8988T (cell line): ENCODE measurements around the gene LRP1.

Experiments
- DNase-seq: peaks from one replicate; pipeline ENCODE4 v3.0.0; 2011

The LRP1 gene

DNA sequence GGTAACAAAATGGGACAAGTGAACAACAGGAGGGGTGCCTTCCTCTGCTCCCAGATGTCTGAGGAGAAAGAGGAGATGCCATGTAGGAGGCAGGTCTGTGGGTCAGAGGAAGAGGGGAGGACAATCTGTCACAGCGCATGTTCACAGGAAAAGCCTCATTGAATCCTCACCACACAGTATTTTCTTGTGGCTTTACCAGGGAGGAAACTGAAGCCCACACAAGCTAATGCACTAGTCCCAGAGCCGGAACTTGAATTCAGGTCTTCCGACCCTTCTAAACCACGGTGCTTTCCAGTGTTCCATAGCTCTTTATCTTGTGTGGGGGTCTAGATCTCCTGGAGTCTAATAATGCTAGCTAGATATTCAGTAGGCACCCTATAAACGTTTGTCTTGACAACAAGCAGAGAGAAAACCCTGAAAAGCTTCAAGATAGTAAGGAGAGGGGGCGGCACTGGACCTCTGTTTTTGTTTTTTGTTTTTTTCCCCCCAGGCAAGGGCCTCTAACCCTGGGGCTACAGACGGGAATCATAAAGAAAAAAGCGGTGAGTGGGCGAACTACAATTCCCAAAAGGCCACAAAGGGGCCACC is 100.9 kb downstream of the LRP1 start:
- DNase-seq, result no peak

DNA sequence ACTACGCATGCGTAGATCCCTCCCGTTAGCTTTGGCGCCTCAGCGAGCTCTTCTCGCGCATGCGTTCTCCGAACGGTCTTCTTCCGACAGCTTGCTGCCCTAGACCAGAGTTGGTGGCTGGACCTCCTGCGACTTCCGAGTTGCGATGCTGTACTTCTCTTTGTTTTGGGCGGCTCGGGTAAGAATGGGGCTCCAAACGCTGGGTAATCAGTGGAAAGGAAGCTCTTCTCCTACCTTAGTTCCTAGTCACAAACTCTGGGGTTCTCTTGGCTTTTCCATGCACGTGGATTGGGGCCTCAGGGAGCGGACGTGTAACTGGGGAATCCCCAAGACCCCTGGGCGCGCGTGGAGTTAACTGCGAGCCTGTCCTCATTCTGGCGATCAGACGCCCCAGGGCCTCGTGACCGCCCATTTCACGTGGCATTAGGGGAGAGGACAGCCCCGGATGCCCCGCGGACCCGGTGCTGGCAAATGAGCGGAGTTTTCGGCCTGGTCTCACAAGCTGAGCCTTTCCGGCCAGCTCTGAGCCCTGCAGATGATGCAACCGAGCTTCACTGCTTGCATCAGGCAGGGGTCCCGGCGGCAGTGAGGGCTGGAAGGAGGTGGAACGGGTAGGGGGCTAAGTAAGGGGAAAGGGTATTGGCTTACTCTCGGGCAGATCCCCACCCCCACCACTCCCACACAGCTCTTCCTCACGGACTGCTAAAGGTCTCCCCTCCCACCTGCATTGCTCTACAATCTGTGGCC is 101.5 kb downstream of the LRP1 start, which contains the start of gene SHMT2:
TSS of gene SHMT2 (plus strand) at position 78 of the 747 bp plus-strand sequence. CDS start at position 146, 68 bp downstream.
- DNase-seq, result peak; percentile 98

DNA sequence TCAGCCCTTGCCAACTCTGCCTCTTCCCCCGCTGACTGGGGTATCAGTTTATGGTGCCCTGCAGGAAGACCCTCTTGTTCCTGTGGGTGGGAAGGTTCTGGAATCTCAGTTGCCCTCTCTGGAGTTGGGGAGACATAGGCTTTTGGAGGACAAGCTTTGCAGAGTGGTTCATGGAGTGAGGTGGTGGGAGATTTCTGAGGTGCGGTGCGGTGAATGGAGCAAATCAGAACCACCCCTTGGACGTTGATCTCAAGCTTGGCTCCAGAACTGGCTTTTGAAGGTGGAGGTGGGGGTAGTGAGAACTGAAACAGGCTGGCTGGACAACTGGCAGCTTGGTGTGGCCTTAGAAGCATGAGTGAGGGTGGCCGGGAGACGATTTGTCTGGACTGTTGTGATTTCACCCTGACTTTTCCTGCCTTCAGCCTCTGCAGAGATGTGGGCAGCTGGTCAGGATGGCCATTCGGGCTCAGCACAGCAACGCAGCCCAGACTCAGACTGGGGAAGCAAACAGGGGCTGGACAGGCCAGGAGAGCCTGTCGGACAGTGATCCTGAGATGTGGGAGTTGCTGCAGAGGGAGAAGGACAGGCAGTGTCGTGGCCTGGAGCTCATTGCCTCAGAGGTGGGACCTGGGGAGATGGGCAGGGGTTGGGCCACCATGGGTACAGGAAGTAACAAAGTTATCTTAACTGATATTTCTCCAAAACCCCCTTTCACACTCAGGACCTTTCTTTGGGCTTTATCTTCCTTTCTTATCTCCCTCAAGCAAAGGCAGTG is 102.3 kb downstream of the LRP1 start:
- DNase-seq, result no peak

DNA sequence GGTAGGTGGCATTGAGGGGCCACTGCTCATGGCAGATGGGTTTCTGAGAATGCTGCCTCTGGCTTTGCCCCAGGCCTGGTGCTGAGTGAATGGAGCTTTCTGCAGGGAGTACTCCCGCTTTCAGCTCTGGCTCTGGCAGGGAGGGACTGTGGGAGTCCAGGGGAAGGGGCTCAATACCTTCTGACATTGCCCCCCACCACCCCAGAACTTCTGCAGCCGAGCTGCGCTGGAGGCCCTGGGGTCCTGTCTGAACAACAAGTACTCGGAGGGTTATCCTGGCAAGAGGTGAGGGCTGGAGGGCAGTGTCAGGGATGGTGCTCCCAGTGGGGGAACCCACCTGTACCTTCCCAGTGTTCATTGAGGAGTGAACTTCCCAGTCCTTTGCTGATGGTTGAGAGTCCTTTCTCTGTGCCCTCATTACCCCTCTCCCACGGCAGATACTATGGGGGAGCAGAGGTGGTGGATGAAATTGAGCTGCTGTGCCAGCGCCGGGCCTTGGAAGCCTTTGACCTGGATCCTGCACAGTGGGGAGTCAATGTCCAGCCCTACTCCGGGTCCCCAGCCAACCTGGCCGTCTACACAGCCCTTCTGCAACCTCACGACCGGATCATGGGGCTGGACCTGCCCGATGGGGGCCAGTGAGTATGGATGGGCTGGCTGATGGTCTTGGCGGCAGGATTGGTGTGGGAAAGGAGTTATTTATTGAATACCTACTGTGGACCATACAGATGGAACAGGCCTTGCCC is 103.2 kb downstream of the LRP1 start:
- no peak for DNase-seq

DNA sequence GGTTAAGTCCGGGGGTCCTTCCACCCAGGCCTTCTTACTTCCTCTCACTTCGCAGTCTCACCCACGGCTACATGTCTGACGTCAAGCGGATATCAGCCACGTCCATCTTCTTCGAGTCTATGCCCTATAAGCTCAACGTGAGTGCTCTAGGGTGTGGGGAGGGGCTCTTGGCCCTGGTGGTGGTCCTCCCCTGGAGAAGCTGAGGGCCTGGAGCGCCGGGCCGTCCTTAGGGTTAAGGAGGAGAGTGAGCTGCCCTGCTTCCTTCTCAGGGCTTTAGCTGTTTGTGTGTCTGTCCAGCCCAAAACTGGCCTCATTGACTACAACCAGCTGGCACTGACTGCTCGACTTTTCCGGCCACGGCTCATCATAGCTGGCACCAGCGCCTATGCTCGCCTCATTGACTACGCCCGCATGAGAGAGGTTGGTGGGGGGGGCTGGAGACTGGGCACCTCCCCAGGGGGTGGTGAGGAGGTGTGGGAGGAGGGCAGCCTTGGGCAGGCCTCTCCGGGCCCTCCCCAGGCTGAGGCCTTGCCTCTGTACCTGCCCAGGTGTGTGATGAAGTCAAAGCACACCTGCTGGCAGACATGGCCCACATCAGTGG is 104.0 kb downstream of the LRP1 start:
- DNase-seq, result no peak

DNA sequence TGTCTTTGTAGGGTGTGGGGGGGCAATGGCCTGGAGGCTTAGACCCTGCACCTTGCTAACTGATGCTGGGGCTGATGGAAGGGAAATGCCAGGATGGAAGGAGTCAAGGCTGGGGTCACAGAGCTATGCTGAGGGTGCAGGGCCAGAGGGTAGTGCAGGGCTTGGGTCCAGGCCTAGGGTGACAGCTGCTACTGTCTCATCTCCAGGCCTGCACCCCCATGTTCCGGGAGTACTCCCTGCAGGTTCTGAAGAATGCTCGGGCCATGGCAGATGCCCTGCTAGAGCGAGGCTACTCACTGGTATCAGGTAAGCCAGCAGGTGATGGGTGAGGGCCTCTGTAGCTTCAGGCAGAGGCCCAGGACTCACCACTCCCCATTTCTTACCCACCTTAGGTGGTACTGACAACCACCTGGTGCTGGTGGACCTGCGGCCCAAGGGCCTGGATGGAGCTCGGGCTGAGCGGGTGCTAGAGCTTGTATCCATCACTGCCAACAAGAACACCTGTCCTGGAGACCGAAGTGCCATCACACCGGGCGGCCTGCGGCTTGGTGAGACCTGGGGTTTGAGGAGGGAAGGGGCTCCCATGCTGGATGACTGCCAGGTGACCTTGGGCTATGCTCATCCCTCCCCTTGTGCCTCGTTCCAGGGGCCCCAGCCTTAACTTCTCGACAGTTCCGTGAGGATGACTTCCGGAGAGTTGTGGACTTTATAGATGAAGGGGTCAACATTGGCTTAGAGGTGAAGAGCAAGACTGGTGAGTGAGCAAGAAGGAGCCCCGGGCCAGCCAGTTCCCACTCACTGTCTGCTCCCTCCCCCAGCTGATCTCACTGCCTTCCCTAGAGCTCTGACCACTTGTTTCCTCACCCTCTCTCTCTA is 105.3 kb downstream of the LRP1 start:
- DNase-seq, result no peak

DNA sequence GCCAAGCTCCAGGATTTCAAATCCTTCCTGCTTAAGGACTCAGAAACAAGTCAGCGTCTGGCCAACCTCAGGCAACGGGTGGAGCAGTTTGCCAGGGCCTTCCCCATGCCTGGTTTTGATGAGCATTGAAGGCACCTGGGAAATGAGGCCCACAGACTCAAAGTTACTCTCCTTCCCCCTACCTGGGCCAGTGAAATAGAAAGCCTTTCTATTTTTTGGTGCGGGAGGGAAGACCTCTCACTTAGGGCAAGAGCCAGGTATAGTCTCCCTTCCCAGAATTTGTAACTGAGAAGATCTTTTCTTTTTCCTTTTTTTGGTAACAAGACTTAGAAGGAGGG is 105.9 kb downstream of the LRP1 start:
- DNase-seq, result no peak

DNA sequence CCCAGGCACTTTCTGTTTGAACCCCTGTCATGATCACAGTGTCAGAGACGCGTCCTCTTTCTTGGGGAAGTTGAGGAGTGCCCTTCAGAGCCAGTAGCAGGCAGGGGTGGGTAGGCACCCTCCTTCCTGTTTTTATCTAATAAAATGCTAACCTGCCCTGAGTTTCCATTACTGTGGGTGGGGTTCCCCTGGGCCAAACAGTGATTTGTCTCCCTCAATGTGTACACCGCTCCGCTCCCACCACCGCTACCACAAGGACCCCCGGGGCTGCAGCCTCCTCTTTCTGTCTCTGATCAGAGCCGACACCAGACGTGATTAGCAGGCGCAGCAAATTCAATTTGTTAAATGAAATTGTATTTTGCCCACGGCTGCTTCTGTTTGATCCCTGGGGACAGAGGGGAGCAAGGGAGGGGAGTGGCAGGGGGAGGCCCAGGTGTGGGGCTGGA is 106.3 kb downstream of the LRP1 start:
- no peak for DNase-seq

DNA sequence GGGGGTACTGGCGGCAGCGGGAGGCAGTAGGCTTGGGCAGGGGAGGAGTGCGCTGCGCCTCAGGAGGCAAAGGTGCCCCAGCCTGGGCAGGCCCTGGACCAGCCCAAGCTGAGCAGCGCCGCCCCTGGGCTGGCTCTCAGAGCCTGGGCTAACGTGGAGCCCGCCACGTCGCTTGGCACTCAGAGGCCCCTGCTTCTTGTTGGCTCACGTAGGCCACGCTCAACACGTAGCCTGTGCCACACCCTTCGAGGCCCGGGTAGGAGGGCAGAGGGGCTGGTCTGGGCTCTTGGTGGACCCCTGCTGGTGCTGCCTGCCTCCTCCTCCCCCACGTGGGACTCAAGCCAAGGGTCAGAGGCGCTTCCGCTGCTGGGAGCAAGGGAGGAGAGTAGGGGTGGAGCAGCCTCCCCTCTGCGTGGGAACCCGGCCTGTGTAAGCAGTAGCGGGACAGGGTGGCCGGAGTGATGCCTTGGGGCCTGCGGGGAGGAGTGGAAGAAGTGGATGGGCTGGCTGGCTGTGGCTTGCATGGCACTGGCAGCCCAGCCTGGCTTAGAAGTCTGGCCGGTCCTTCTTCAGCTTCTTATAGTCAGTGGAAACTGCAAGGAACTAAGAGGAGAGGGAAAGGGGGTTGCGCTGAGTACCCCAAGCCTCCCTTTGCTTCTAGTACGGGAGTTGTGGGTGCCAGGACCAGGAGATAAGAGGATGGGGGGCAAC is 106.9 kb downstream of the LRP1 start:
- no peak for DNase-seq

DNA sequence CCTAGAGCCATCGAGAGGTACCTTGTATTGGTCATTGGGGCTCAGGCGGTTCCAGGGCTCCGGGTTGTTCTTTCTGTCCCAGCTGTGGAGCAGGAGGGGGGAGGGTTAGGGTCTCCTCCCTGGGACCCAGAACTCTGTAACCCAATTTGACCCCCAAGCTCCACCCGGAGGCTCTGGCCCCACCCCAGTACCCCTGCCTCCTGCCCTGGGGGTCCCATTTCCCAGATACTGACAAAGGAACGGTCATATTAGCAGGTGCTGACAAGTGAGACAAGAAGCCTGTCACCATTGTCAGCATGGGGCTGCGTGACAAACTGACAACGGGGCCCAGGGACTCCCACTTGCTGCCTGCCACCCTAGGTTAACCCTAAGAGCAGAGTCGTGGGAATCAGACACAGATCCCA is 107.4 kb downstream of the LRP1 start:
- no peak for DNase-seq

DNA sequence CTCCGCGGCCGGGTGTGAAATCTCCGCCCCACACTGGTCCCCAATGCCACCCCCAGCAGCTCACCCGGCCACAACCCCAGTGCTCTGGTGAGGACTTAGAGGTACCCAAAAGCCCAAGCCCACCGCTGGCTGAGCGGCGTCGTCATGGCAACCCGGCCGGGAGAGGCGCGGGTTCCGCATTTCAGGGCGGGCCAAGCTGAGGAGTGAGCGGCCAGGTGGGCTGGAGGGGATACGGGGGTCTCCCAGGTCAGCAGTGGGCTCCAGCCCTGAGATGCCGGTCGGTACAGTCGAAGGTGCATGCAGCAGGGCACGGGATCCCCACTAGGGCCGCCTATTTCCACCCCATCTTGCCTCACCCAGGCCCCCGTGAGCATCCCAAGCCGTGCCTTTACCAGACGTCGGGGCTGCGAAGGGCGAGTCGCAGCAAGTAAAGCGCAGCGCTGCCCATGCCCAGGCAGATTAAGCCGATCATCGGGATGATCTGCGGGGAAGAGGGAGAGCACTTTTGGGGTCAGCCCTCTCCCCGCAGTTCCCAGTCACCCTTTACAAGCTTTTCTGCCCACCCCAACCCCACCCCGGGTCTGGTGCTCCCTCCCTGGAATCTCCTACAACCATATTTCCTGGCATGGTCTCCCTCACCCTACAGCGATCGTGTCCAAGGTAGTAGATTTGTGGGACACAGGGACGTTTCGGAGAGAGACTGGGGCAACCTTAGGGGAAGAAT is 108.1 kb downstream of the LRP1 start:
- DNase-seq, result no peak

DNA sequence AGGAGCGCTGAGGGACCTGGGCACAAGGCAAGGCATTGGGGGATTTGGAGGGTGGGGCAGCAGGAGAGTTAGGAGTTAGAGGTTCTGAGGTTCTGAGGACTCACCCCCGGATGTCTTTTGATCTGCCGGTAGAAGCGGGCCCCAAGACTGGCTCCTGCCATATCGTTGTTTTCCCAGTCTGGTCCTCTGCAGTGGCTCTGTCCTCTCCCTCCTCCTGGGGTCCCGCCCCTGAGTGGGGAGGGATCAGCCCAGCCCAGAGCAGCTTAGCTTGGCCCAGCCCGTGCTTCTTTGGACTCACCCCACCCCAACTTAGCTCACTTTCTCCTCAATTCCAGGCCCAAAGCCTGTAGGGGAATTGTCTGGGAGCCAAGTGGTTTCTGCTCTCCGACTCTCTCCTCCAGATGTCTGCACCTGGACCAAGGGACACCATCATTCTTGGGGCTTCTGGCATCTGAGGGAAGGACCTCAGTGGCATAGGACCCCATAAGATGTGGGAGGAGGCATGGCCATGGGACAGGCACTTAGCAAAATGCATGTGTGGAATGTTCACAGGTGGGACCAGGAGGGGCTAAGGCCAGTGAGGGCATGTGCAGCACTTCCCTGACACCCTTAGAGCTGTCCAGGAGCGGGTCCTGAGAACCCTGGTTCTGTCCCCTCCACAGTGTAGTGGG is 108.8 kb downstream of the LRP1 start:
- no peak for DNase-seq

DNA sequence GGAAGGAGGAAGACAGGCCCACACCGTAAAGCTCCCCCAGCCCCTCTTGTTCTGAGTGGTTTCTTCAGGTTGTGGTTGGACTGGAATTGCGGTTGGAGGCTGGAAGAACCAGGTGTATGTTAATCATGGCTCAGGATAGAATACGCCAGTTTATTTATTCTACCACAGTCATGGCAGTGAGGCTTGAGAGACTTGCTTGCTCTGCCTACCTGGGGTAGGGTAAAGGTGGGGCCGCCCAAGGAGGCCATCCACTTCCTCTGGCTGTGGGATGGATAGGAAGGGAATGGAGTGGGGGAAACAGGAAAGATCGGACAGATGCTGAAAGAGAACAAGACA is 109.3 kb downstream of the LRP1 start:
- no peak for DNase-seq

DNA sequence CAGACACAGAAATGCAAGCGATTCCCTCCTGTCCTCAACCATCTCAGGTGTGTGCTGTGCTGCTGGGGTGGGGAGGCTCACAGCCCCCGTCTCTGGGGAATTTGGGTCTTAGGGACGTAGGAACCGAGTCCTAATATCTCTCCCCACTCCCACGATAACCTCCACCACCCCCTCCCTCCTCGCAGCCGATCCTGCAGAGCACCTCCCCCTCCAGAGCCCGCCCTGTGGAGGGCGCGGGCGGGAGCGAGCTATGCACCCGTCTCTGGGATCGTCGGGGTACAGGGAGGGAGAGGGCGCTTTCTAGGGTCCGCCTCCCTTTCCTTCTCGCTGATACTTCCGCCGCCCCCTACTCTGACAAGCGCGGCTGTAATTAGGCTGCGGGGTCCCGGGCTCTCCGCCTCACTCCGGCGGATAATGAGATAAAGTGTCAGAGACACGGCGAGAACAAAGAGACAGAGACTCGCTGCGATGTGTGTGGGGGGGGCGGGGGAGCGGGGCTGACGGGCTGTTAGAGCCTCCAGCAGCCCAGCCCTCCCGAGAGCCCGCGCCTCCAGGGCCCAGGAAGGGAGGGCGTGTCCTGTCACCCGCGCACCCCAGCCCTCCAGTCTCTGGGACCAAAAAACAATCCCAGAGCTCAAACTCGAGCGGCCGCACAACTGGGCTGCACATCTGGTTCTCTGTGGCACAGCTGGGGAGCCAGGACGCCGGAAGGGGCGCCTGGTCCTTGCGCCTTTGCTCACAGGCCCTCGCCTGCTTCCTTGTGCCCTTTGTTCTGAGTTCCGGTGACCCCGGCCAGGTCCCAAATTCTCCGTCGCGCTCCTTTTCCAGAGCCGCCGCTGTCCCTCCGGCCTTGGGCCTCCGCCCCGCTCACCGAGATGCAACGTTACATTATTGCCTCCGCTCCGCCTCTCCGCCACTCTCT is 109.9 kb downstream of the LRP1 start:
- no peak for DNase-seq

DNA sequence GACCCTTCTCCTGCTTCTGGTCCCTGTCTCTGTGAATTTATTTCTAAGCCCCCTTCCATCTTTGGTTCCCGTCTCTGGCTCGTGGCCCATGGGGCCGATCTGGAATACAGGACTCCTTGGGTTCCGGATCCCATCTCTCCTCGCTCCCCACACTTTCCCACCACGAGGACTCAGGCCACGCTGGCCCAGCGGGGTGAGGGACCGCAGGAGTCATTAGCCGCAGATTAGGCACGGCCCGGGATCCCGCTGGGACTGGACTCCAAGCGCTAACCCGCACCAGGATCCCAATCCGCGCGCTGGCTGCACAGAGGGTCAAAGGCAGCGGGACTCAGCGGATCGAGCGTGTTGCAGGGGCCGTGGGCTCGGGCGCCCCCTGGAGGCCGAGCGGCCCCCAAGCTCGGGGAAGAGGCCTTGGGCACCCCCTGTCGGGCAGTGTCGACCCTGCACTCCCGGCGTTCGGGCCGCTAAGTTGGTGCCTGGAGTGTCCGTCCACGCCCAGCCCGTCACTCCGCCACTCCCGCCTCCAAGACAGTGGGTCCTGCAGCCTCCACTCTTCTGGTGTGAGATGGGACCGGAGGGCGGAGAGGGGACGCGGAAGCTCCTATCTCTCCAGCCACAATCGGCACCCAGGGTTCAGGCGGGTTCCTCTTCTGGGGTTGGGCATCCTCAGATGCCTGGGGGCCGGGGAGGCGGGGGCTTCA is 110.7 kb downstream of the LRP1 start:
- peak; percentile 97 for DNase-seq

DNA sequence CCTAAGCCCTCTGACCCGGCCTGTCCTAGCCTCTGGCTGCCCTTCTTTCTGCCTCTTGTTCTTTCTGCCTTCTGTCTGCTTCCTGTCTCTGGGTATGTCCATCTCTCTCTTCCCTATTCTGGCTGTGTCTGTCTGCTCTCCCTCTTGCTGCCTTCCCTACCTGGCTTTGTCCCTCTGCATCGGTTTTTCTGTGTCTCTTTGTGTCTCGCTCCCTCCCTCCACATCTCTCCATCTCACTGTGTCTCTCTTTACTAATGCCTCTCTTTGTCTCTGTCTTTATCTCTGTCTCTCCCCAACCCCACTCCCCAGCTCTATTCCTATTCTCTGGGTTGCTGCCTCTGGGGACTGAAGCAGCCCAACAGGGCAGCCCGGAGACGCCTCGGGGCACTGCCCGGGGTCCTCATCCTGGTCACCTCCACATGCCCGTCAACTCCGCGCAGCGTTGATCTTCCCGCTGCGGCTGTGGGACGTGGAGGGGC is 111.3 kb downstream of the LRP1 start:
- no peak for DNase-seq

DNA sequence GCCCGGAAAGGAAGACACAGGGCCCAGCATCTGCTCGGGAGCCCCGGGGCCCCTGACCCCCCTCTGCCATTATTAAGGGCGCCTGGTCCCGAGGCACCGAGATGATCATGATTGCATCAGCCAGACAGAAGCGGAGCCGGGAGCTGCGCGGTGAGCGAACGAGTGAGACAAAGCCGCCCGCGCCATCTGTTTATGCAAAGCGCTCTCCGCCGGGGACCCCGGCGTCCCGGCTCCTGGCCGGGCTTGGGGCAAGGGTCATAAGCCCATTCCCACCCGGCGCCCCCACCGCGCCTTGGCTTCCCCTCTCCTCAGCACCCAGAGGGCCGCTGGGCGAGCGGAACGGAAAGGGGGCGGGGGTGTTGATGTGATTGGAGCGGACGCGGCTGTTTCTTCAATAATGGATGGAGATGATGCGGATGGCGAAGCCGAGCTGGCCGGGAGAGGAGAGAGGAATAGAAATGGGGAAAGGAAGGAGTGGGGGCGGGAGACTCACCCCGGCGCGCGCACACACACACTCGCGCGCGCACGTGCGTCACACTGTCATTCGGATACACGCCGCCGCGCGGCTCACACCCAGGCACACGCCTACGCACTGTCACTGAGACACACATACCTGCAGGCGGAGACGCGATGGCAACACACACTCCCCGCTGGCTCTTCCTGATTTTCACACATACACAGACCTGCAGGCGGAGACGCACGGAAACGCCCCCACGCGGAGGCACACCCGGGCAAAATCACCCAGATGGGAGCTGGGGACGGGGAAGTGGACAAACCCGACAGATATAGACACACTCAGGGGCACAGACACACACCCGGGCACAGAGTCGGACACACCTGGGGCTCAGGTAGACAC is 112.0 kb downstream of the LRP1 start:
- DNase-seq, result no peak
